Stimulated activated naive CD4-positive, alpha-beta T cell (primary cell): ENCODE results near the gene FAM13C.
"Not testable (repeated sequence)": the region's sequence is repeated elsewhere in the genome, so short reads cannot be mapped to it uniquely, and the experiment has no call there.

ENCODE experiments used
- DNase-seq, 6 experiments: peaks; one replicate each; lab custom pipeline; 2025; lab: John Stamatoyannopoulos, UW

FAM13C gene

GRCh38 chr10:59362144-59362958 lies at the start of gene FAM13C:
FAM13C (minus strand) TSS chr10:59362549; CDS start chr10:59362460, 89 bp downstream.
- DNase-seq, result no peak

GRCh38 chr10:59405235-59405634 lies 42.9 kb upstream of the FAM13C start:
- no peak for DNase-seq

GRCh38 chr10:59400214-59400613 lies 37.9 kb upstream of the FAM13C start:
- no peak for DNase-seq

GRCh38 chr10:59399329-59399728 lies 37.0 kb upstream of the FAM13C start:
- DNase-seq, result not testable (repeated sequence)

GRCh38 chr10:59397961-59398360 lies 35.6 kb upstream of the FAM13C start:
- DNase-seq, result no peak

GRCh38 chr10:59395984-59396383 lies 33.6 kb upstream of the FAM13C start:
- DNase-seq, result no peak

GRCh38 chr10:59393349-59393748 lies 31.0 kb upstream of the FAM13C start:
- DNase-seq, result no peak

GRCh38 chr10:59391060-59391459 lies 28.7 kb upstream of the FAM13C start:
- no peak for DNase-seq

GRCh38 chr10:59388671-59388976 lies 26.3 kb upstream of the FAM13C start:
- no peak for DNase-seq

- no peak for DNase-seq
Measured at GRCh38 chr10:59387951-59388670, 25.8 kb upstream of the FAM13C start.

- no peak for DNase-seq
Measured at GRCh38 chr10:59384761-59385160, 22.4 kb upstream of the FAM13C start.

GRCh38 chr10:59383908-59384307 lies 21.6 kb upstream of the FAM13C start:
- DNase-seq, result no peak

GRCh38 chr10:59383436-59383835 lies 21.1 kb upstream of the FAM13C start:
- DNase-seq, result no peak

GRCh38 chr10:59382831-59383295 lies 20.5 kb upstream of the FAM13C start:
- DNase-seq, result no peak

- no peak for DNase-seq
Measured at GRCh38 chr10:59381687-59382086, 19.3 kb upstream of the FAM13C start.

GRCh38 chr10:59376846-59377245 lies 14.5 kb upstream of the FAM13C start:
- no peak for DNase-seq

GRCh38 chr10:59375990-59376389 lies 13.6 kb upstream of the FAM13C start:
- DNase-seq, result no peak

GRCh38 chr10:59374916-59375315 lies 12.6 kb upstream of the FAM13C start:
- DNase-seq, result no peak

GRCh38 chr10:59373071-59373470 lies 10.7 kb upstream of the FAM13C start:
- DNase-seq, result no peak

GRCh38 chr10:59372543-59372942 lies 10.2 kb upstream of the FAM13C start:
- no peak for DNase-seq

- DNase-seq, result no peak
Measured at GRCh38 chr10:59366290-59366689, 3.9 kb upstream of the FAM13C start.

- no peak for DNase-seq
Measured at GRCh38 chr10:59363446-59363958, 1.2 kb upstream of the FAM13C start.

- DNase-seq, result no peak
Measured at GRCh38 chr10:59362959-59363381, 621 bp upstream of the FAM13C start.
